Smooth muscle cell of the brain vasculature (primary cell): ENCODE measurements around the gene LRRC73.
"Not testable (repeated sequence)": the region's sequence is repeated elsewhere in the genome, so short reads cannot be mapped to it uniquely, and the experiment has no call there.

Experiments
- DNase-seq: peaks from one replicate; pipeline ENCODE4 v3.0.0-alpha.2; 2012; ENCODE audit warnings: low read depth, low spot score

LRRC73 gene

GRCh38 chr6:43509984-43510826 is at the start of gene LRRC73:
Gene LRRC73 (minus strand): TSS chr6:43510346. CDS start chr6:43509785, 561 bp downstream.
- DNase-seq = peak; percentile 33

- no peak for DNase-seq
Observed at GRCh38 chr6:43559328-43559727, 49.2 kb upstream of the LRRC73 start.

GRCh38 chr6:43557620-43558019 is 47.5 kb upstream of the LRRC73 start:
- not testable (repeated sequence) for DNase-seq

- no peak for DNase-seq
Observed at GRCh38 chr6:43547222-43547621, 37.1 kb upstream of the LRRC73 start.

- DNase-seq = no peak
Observed at GRCh38 chr6:43544461-43544860, 34.3 kb upstream of the LRRC73 start.

GRCh38 chr6:43541774-43542471 is 31.8 kb upstream of the LRRC73 start:
- no peak for DNase-seq

- no peak for DNase-seq
Observed at GRCh38 chr6:43540507-43540906, 30.4 kb upstream of the LRRC73 start.

GRCh38 chr6:43539409-43539808 is 29.3 kb upstream of the LRRC73 start:
- DNase-seq = not testable (repeated sequence)

- DNase-seq = not testable (repeated sequence)
Observed at GRCh38 chr6:43538986-43539385, 28.8 kb upstream of the LRRC73 start.

- DNase-seq = no peak
Observed at GRCh38 chr6:43532201-43532600, 22.1 kb upstream of the LRRC73 start.

- DNase-seq = no peak
Observed at GRCh38 chr6:43524483-43524961, 14.4 kb upstream of the LRRC73 start.

GRCh38 chr6:43523284-43523683 is 13.1 kb upstream of the LRRC73 start:
- DNase-seq = no peak

- DNase-seq = no peak
Observed at GRCh38 chr6:43522547-43523261, 12.6 kb upstream of the LRRC73 start.

GRCh38 chr6:43521836-43522235 is 11.7 kb upstream of the LRRC73 start:
- DNase-seq = no peak

- no peak for DNase-seq
Observed at GRCh38 chr6:43520097-43520496, 10.0 kb upstream of the LRRC73 start.

- no peak for DNase-seq
Observed at GRCh38 chr6:43517505-43518357, 7.6 kb upstream of the LRRC73 start.

- peak; percentile 96 for DNase-seq
Observed at GRCh38 chr6:43516697-43517504, 6.8 kb upstream of the LRRC73 start, which contains the start of the genes POLR1C and YIPF3. Gene POLR1C (plus strand): TSS chr6:43517089. CDS start chr6:43517110, 21 bp downstream. Gene YIPF3 (minus strand): TSS chr6:43516926. CDS start chr6:43516807, 119 bp downstream.

- no peak for DNase-seq
Observed at GRCh38 chr6:43516367-43516696, 6.2 kb upstream of the LRRC73 start.

GRCh38 chr6:43515808-43516207 is 5.7 kb upstream of the LRRC73 start:
- DNase-seq = no peak

- DNase-seq = no peak
Observed at GRCh38 chr6:43511824-43512415, 1.8 kb upstream of the LRRC73 start.
